ENCODE data around the gene CBLN3.
"Not testable (repeated sequence)": the region's sequence is repeated elsewhere in the genome, so short reads cannot be mapped to it uniquely, and the experiment has no call there.

The CBLN3 gene

DNA sequence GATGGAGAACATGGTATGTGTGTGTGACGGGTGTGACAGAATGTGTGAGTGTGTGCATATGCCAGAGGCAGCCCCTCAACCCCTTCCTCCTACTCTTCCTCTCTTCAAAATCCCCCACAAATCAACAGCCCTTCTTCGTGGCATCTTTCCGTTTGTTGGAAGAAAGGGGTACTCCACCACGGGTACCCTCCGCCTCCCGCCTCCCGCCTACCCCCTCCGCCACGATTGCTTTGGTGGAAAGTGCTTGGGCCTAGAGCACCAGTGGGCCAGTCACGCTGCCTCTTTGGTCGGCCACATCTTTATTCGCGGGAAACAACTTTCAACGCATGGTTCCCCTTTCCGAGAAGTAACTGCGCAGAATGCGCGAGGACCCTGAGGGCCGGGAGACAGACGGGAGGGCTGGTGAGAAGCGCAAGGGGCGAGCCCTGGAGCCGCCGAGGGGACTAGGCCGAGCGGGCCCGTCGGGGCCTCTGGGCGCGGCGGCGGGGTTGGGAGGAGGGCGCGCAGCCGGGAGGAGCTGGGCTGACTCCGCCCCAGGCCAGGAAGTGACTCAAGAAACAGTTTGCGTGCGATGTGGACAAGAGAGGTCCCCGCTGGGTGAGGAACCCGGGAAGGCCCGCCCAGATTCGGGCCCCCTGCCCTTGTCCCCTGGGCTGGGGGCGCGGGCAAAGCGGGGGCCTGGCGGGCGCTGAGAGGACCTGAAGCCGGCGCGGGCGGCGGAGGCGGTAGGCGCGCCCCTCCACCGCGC is at the start of gene CBLN3, which contains the start of gene KHNYN:
Gene CBLN3 (minus strand): TSS at position 274 of the 748 bp plus-strand sequence. CDS start 614 bp downstream, outside the sequence.
Gene KHNYN (plus strand): TSS at position 560 of the 748 bp plus-strand sequence. CDS start 777 bp downstream, outside the sequence.
- no peak for FAIRE-seq

DNA sequence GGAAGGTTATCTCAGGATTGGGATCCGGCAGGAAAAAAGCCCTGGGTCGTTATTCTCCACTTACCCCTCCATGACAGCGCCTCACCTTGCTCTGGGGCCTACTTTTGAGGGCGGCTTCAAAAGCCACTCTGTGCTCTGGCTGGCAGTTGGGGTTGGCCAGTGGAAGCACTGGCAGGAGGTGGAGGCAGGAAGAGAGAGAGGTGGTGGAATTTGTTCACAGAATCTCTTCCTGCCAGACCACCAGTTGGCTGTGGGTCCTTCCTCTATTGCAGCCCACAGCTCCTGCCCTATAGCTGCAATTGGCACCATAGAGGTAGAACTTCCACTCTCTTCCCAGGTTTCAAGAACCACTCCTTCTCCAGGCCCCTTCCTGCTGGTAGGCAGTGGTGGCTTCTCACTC is 45.8 kb upstream of the CBLN3 start:
- FAIRE-seq = no peak

DNA sequence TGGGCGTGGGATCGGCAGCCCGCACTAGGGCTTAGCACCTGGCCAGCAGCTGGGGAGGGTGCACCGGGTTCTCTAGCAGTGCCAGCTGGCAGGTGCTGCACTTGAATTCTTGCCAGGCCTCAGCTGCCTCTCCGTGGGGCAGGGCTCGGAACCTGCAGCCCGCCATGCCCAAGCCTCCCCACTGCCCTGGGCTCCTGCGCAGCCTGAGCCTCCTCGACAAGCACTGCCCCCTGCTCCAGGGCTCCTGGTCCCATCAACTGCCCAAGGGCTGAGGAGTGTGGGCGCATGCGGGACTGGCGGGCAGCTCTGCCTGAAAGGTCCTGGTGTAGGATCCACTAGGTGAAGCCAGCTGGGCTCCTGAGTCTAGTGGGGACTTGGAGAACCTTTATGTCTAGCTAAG is 43.7 kb upstream of the CBLN3 start:
- no peak for FAIRE-seq

DNA sequence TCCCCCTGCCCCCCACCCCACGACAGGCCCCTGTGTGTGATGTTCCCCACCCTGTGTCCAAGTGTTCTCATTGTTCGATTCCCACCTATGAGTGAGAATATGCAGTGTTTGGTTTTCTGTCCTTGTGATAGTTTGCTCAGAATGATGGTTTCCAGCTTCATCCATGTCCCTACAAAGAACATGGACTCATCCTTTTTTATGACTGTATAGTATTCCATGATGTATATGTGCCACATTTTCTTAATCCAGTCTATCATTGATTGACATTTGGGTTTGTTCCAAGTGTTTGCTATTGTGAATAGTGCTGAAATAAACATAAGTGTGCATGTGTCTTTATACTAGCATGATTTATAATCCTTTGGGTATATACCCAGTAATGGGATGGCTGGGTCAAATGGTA is 41.0 kb upstream of the CBLN3 start:
- not testable (repeated sequence) for FAIRE-seq

GRCh38 chr14:24465805-24466204 is 36.3 kb upstream of the CBLN3 start:
- no peak for FAIRE-seq

DNA sequence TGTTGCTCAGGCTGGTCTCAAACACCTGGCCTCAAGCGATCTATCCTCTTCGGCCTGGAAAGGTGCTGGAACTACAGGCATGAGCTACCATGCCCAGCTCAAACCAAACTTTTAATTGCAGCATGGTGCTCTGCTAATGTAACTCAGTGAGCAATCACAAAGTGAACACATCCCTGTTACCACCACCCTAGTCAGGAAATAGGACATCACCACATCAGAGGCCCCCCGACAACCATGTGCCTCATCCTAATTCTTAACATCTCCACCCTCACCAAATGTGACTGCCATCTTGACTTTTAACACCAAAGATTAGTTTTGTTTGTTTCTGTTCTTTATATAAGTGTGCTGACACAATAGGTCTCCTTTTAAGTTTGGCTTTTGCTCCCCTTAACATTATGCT is 35.9 kb upstream of the CBLN3 start:
- no peak for FAIRE-seq

DNA sequence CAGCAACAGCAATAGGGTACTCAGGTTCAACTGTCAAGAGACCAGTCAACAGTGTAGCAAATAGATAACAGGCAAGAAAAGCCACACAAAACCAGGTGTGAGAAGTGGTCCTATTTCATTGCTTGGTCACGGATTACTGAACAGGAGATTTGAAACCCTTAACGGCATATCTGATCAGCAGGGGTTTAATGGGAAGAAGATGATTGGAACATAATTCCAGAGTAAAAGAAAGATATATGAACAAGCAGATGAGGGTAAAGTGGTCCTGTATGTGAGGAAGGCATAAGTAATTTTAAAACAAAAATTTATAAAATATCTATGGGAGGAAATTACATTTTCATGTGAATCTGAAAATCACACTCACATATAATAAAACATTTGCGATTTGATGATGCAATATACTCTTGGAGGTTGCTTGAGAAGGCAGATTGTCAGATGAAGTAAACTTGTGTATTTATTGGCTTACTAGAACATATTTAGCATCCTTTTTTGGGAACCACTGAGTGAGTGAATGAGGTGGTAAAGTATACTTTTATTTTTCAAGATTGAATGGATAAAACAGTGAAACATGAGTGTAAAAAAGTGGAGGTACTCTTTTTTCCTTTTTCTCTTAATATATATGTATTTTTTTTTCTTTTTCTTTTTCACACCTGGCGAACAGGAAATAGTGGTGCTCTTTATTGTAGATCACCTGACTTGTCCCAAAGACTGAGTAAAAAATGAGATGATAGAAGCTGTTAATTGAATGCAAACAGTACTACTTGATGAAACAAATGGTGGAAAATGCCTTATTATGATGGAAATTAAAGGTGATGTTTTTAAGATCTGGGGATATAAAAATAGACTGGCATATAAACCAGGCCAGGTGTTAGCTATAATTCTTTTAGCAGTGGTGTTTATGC is 34.7 kb upstream of the CBLN3 start:
- no peak for FAIRE-seq

DNA sequence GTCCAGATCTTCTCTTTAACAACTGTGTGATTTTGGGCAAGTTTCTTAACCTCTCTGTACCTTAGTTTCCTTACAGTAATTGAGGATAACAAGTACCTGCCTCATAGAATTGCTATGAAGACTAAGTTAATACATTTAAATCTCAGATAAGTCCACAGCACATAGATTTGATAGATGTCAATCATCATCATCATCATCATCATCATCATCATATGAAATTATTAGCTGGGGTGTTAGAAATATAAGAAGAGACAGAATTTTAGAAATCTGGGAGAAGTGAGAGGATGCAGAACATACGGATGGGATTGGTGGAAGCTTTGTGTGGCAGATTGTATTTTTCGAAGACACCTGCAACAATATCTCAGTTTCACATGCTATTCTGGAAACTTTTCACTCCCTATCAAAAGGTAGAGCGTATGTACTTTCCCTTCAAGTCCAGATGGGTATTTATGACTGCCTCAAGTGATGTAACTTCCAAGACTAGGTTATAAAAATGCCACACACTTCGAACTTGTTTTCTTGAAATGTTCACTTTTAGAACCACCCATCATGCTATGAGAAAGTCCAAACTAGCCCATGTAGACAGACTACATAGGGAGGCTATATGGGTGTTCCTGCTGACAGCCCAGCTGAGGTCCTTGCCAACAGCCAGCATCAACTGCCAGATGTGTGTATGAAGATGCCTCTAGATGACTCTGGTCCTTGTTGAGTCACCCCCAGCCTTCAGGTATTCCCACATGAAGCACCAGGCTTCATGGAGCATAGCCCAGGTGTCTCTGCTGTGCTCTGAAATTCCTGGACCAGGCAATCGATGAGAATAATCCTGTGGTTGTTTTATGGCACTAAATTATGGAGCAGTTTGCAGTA is 33.8 kb upstream of the CBLN3 start:
- FAIRE-seq = no peak

DNA sequence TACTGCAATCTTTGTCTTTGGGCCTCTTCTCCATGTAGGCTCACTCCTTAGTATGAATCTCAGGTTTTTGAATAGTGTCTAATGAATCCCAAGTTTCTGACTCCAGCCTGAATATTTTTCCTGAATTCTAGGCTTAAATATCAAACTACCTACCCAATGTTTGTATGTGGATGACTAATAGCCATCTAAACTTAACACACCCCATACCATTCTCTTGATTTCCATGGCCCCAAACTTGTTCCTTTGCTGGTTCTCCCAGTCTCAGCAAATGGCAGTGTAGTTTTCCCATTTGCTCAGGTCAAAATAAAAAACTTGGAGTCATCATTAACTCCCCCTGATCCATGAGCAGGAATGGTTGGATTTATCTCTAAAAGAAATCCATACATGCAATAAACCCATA is 31.9 kb upstream of the CBLN3 start:
- no peak for FAIRE-seq

GRCh38 chr14:24459331-24459730 is 29.9 kb upstream of the CBLN3 start:
- FAIRE-seq = no peak

GRCh38 chr14:24458736-24459135 is 29.3 kb upstream of the CBLN3 start:
- no peak for FAIRE-seq

DNA sequence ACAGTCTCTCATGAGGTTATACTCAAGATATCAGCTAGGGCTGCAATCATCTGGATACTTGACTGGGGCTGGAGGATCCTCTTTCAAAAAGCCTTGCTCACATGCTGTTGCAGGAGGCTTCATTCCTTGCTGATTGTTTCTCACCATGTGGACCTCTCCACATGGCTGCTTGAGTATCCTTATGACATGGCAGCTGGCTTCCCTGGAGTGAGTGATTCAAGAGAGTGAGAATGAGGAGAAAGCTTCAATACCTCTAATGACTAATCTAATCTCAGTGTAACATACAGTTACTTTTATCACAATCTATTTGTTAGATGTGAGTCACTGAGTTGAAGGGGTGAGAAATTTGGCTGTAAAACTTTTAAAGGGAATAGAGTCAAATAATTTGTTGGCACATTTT is 27.5 kb upstream of the CBLN3 start:
- no peak for FAIRE-seq

- not testable (repeated sequence) for FAIRE-seq
Measured at GRCh38 chr14:24450828-24451227, 21.4 kb upstream of the CBLN3 start.

DNA sequence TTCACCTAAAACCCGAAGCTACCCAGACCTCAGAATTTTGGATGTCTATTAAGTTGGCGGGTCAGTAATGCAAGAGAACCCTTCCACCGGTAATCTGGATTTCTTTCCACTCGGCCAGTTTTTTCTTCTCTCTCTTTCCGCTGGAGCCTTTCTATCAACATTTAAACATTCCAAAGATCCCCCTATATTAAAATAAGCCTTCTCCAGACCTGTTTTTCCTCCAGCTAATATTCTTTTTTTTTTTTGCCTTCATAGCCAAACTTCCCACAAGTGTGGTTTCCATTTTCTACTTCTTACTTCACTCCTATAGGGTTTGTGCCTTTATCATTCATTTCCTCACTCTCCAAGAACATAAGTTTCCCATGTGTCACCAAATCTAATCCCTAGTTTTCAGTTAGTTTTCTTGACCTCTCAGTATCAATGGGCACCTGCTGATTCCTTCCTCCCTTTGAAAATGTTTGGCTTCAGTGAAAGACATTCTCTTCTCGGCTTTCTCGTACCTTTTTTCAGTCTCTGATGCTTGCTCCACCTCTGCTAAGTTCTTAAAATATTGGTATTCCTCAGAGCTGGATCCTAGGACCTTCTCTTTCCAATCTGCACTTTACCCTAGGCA is 13.7 kb upstream of the CBLN3 start:
- no peak for FAIRE-seq

GRCh38 chr14:24442240-24443052 is 13.0 kb upstream of the CBLN3 start, which contains the start of gene SDR39U1:
SDR39U1 (minus strand) TSS chr14:24442776; CDS start chr14:24442769, 7 bp downstream.
- peak; percentile 17 for FAIRE-seq

GRCh38 chr14:24441904-24442239 is 12.4 kb upstream of the CBLN3 start:
- FAIRE-seq = no peak

DNA sequence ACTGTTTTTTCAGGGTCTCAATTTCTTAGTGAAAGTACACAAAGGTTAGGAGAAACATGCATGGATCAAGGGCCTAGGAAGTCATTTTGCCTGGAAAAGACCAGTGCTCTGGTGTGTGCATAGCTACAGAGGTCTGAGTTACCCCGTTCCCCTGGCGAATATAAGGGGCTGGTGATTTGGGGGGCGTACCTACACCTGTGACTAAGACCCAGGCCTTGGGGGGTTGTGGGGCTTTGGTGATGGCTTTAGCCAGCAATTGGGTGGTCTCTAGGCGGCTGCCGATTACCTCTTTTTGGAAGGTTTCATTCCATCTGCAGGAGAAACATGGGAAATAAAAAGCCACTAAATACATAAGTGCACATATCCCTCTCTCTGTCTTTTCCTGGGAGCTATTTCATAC is 12.0 kb upstream of the CBLN3 start:
- no peak for FAIRE-seq

GRCh38 chr14:24440606-24441399 is 11.3 kb upstream of the CBLN3 start:
- FAIRE-seq = no peak

DNA sequence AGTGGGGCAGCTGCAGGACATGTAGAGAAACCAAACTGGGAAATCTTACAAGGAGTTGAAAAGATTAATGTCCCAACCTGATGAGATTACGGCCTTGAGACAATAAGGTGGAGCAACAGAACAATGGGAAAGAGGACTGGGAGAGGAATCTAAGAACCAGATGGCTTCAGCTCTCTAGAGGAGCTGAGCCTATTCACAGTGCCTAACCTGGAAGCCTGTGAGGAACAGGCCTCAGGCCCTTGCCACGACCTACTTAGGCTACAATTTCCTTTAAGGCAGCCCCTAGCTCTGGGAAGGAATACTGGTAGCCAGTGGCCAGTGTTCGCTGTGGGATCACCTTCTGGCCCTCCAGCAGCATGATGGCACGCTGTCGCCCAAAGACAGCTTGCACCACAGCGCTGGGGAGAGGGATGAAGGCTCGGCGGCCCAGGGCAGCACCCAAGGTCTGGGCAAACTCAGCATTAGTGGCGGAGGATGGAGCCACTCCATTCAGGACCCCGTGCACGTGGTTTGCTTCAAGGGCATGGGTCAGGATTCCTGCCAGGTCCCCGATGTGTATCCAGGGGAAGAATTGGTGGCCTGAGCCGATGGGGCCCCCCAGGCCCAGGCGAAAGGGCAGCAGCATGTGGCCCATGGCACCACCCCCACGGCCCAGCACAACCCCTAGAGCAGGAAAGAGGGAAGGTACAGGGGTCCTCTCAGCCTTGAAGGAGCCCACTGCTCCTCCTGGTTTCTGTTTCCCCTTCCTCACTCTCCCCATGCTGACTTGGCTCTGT is 10.6 kb upstream of the CBLN3 start:
- FAIRE-seq = no peak

GRCh38 chr14:24439257-24439656 is 9.8 kb upstream of the CBLN3 start:
- no peak for FAIRE-seq

Measured in islet of Langerhans (tissue), 1 donor.